ENCODE results near the gene CXCL3.

CXCL3 gene

DNA sequence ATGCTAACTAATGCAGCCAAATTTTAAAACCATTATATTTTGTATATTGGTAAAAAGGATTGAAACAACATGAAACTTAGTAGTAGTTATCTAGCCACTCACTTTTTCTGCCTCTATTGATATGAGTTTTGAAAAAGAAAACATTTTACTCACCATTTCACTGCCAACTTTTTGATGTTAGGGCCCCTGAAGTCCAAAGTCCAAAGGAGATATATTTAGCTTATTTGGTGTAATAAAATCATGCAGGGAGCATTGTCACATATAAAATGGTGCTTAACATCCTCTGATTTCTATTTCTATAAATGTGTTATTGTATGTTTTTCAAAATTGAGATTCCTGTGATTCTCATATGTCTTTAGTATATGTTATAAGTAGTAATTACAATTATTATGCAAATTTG is 24.5 kb upstream of the CXCL3 start:
- DNase-seq (ENCODE audit: low read depth, low spot score): no peak
- no peak overlapping the region for H3K4me3 ChIP-seq (ENCODE audit: low read depth, low read length)
- no peak for TF ChIP-seq CTCF (IDR thresholded peaks at IDR 0.05; ENCODE audit: insufficient read depth, low read length, missing control alignments)
- ChIA-PET POLR2A (no interaction called here), CTCF (interaction anchor here (1.2 kb wide), 1 partner anchor 36 kb away, joined by 3 read pairs; the partner anchor contains the start of gene CXCL2)

GRCh38 chr4:74061430-74061829 is 22.9 kb upstream of the CXCL3 start:
- DNase-seq (ENCODE audit: low read depth, low spot score): no peak
- ChIA-PET POLR2A (no interaction called here), CTCF (interaction anchor here (0.8 kb wide), 1 partner anchor 38 kb away, joined by 3 read pairs; the partner anchor contains the start of gene CXCL2)
- no peak overlapping the region for H3K4me3 ChIP-seq (ENCODE audit: low read depth, low read length)
- TF ChIP-seq CTCF (IDR thresholded peaks at IDR 0.05; ENCODE audit: insufficient read depth, low read length, missing control alignments): no peak

DNA sequence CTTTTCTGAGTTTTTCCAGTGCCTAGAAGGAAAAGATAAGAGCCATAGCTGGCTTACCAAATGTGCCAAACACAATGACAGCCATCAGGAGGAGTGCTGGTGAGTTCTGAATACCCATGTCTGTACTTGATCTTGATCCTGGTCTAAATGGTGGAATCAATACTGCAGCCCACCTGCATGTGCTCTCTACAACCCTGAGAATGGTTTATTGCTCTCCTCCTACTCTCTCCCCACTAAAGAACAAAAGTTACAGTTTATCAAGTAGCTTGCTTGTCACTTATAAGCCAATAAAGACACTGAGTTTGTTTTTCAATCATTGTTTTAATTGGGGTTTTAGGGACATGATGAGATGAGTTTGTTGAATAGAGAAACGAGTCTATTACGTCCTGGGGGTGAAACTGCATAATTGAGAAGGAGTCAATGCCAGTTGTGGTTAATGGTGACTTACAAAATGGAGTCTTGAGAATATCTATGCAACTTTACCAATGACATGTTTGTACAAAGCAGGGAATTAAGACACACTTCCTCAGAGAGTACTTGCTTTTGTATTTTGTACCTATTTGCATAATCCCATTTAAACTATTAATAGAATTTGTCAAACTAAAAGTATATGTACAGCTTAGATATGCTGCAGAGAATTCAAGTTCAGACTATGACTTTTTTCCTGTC is 20.8 kb upstream of the CXCL3 start:
- no peak for DNase-seq (ENCODE audit: low read depth, low spot score)
- ChIA-PET POLR2A (interaction anchor here (0.7 kb wide), 1 partner anchor 46 kb away, joined by 3 read pairs; no protein-coding TSS in a partner anchor), CTCF (interaction anchor here (0.9 to 1.5 kb wide), 6 partner anchors 21 to 75 kb away, joined by 3 to 5 read pairs (median 3); partner anchors contain the start of genes CXCL2 and CXCL3)
- H3K4me3 ChIP-seq (ENCODE audit: low read depth, low read length): no peak overlapping the region
- no peak for TF ChIP-seq CTCF (IDR thresholded peaks at IDR 0.05; ENCODE audit: insufficient read depth, low read length, missing control alignments)

DNA sequence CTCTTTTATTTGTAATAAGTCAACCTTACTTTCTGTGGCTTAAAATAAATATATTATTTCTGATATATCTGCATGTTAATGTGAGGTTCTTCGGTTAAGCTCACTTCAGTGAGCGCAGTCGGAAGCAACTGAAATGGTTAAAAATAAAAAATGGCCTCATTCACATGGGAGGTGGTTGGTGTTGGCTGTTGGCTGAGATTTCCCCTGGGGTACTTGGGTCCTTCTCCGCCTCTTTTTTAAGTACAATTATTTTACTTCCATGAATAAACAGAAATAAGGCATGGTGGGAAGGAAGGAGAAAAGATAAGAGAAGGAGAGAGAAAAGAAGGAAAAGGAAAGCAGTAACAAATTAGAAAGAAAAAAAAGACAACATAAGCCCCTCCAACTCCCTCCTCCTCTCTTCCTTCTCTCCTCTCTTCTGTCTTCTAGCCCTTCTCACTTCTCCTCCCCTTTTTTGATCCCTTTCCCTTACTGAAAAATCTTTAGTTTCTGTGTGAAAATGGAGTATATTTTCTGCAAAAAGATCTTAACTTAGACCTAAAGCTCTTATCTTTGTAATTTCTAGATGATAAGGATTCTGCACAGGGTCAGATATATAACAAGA is 19.7 kb upstream of the CXCL3 start:
- no peak for DNase-seq (ENCODE audit: low read depth, low spot score)
- no peak overlapping the region for H3K4me3 ChIP-seq (ENCODE audit: low read depth, low read length)
- TF ChIP-seq CTCF (IDR thresholded peaks at IDR 0.05; ENCODE audit: insufficient read depth, low read length, missing control alignments): no peak
- CTCF ChIA-PET: interaction anchor here (1.2 to 1.8 kb wide), 3 partner anchors 40 to 77 kb away, joined by 3 to 4 read pairs (median 4); no protein-coding TSS in a partner anchor
- POLR2A ChIA-PET: no interaction called here

DNA sequence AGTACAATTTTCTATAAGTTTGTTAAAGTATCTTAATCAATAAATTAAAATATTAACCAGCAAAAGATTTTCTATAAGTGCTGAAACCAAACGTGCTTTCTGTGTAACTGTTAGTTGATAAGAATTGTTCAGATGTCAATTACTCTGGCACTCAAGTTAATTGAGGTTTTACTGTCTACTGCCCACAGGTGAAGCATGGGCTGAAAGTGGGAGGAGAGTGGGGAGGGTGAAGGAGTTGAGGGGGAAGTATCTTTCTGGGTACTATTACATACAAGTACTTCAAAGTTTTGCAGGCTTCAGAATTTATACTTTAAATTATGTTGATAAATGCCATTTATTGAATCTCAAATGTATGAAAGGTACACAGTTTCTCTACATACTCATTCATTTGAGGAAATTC is 19.1 kb upstream of the CXCL3 start:
- no peak for DNase-seq (ENCODE audit: low read depth, low spot score)
- no peak overlapping the region for H3K4me3 ChIP-seq (ENCODE audit: low read depth, low read length)
- TF ChIP-seq CTCF (IDR thresholded peaks at IDR 0.05; ENCODE audit: insufficient read depth, low read length, missing control alignments): no peak
- ChIA-PET POLR2A (interaction anchor here (0.6 kb wide), 1 partner anchor 800 kb away, joined by 3 read pairs; no protein-coding TSS in a partner anchor), CTCF (interaction anchor here (1.3 to 2.1 kb wide), 4 partner anchors 20 to 396 kb away, joined by 4 to 13 read pairs (median 4); partner anchors contain the start of gene CXCL3)

Data from AG04449 (cell line).